Stimulated activated CD4-positive, alpha-beta T cell treated with anti-CD3 and anti-CD28 coated beads, TNF-alpha, amount 100 ng/mL, for 4 hours (primary cell): Measurements from ENCODE around the gene TMEM94.
"Not testable (repeated sequence)": the region's sequence is repeated elsewhere in the genome, so short reads cannot be mapped to it uniquely, and the experiment has no call there.

ENCODE experiments used
- DNase-seq, 3 experiments: peaks; one replicate each; pipeline ENCODE4 v3.0.0-alpha.2; 2020; ENCODE audit warnings: low read depth in 3 of 3

The TMEM94 gene

GRCh38 chr17:75445296-75445695 is 11.1 kb upstream of the TMEM94 start:
- no peak for DNase-seq

- DNase-seq: not testable (repeated sequence)
These were observed 10.5 kb upstream of the TMEM94 start for GRCh38 chr17:75445896-75446295.

GRCh38 chr17:75447951-75448856 is 8.2 kb upstream of the TMEM94 start:
- no peak for DNase-seq

GRCh38 chr17:75450270-75450669 is 6.2 kb upstream of the TMEM94 start:
- DNase-seq: no peak

- DNase-seq: no peak
These were observed 2.2 kb upstream of the TMEM94 start for GRCh38 chr17:75454193-75454592.

- DNase-seq: not testable (repeated sequence)
These were observed 1.8 kb upstream of the TMEM94 start for GRCh38 chr17:75454672-75455071.

GRCh38 chr17:75456039-75456416 is 407 bp upstream of the TMEM94 start:
- DNase-seq: no peak

- DNase-seq: peak in 1 of 3 experiments; percentile 4
These were observed 716 bp downstream of the TMEM94 start for GRCh38 chr17:75457047-75457654.

- DNase-seq: no peak
These were observed 2.8 kb downstream of the TMEM94 start for GRCh38 chr17:75459246-75459589.

- no peak for DNase-seq
These were observed 3.3 kb downstream of the TMEM94 start for GRCh38 chr17:75459590-75460267.

GRCh38 chr17:75460295-75460694 is 3.9 kb downstream of the TMEM94 start:
- DNase-seq: no peak

- DNase-seq: no peak
These were observed 7.2 kb downstream of the TMEM94 start for GRCh38 chr17:75463603-75464002.

GRCh38 chr17:75465039-75465438 is 8.6 kb downstream of the TMEM94 start:
- DNase-seq: no peak

- DNase-seq: no peak
These were observed 11.9 kb downstream of the TMEM94 start for GRCh38 chr17:75468291-75468754.

GRCh38 chr17:75468779-75469373 is 12.4 kb downstream of the TMEM94 start:
- no peak for DNase-seq

GRCh38 chr17:75471207-75471606 is 14.8 kb downstream of the TMEM94 start:
- DNase-seq: no peak

- DNase-seq: no peak
These were observed 15.7 kb downstream of the TMEM94 start for GRCh38 chr17:75472119-75472518.

GRCh38 chr17:75473246-75473645 is 16.8 kb downstream of the TMEM94 start:
- DNase-seq: no peak

GRCh38 chr17:75474736-75475135 is 18.3 kb downstream of the TMEM94 start:
- DNase-seq: no peak

GRCh38 chr17:75475144-75475835 is 18.9 kb downstream of the TMEM94 start:
- DNase-seq: no peak

- DNase-seq: no peak
These were observed 19.4 kb downstream of the TMEM94 start for GRCh38 chr17:75475851-75476250.

- no peak for DNase-seq
These were observed 19.8 kb downstream of the TMEM94 start for GRCh38 chr17:75476271-75476671.
